PC-9 (cell line): Measurements from ENCODE around the gene RSPRY1. TPM values are rescaled to one million over a fixed set of nuclear protein-coding genes. Genes with fewer than 3 reads are reported as not detected.
"Not testable (repeated sequence)": the region's sequence is repeated elsewhere in the genome, so short reads cannot be mapped to it uniquely, and the experiment has no call there.

Experiments used
- BruUV-seq: library from RNA; stranded (reverse); fragments of 400-500 nt; replicated peaks from 2 replicates; lab custom pipeline; 2021; lab: Mats Ljungman, UMichigan
- CTCF ChIA-PET: fragments of 300-600 bp; sonication (Branson Sonifier 250); formaldehyde crosslinking; loops from one replicate; lab custom pipeline; 2022; ENCODE audit warnings: antibody characterized with exemption; lab: Charles Lee
- POLR2A ChIA-PET: fragments of 300-600 bp; sonication (Branson Sonifier 250); formaldehyde crosslinking; loops from one replicate; lab custom pipeline; 2022; ENCODE audit warnings: antibody characterized with exemption; ENCODE audit not compliant: unreplicated experiment; lab: Charles Lee
- DNase-seq, 2 experiments: peaks; one replicate each; pipeline versions ENCODE4 v3.0.0 to v3.0.0-alpha.2; 2015 to 2022; ENCODE audit warnings: mixed read lengths in 1 of 2
- H2AFZ ChIP-seq: fragments of 200-600 bp; sonication (generic); 2 replicates; pipeline ENCODE4 v1.8.1; 2017; ENCODE audit warnings: antibody characterized with exemption
- H3F3A ChIP-seq: fragments of 200-600 bp; sonication (generic); 2 replicates; pipeline ENCODE4 v1.8.1; 2017; ENCODE audit warnings: antibody characterized with exemption, mild to moderate bottlenecking, low read depth; ENCODE audit not compliant: insufficient read depth
- H3K27ac ChIP-seq: fragments of 200-600 bp; sonication (generic); 2 replicates; pipeline ENCODE4 v1.6.1; 2016; ENCODE audit warnings: mixed run types
- H3K27me3 ChIP-seq: fragments of 200-600 bp; sonication (generic); 2 replicates; pipeline ENCODE4 v1.6.1; 2016; ENCODE audit warnings: low read depth, mixed run types; ENCODE audit not compliant: insufficient read depth
- H3K36me3 ChIP-seq: fragments of 200-600 bp; sonication (generic); 2 replicates; pipeline ENCODE4 v1.6.1; 2016; ENCODE audit warnings: low read depth, mixed run types
- H3K4me1 ChIP-seq: fragments of 200-600 bp; sonication (generic); replicated peaks from 2 replicates; pipeline ENCODE4 v1.6.1; 2016; ENCODE audit warnings: mixed run types; ENCODE audit not compliant: insufficient read depth
- H3K4me2 ChIP-seq: fragments of 200-600 bp; sonication (generic); 2 replicates; pipeline ENCODE4 v1.6.1; 2017; ENCODE audit warnings: mixed run types
- H3K4me3 ChIP-seq: fragments of 200-600 bp; sonication (generic); 2 replicates; pipeline ENCODE4 v1.6.1; 2016; ENCODE audit warnings: mixed run types
- H3K79me2 ChIP-seq: fragments of 200-600 bp; sonication (generic); 2 replicates; pipeline ENCODE4 v1.6.1; 2017; ENCODE audit warnings: low read depth, mixed run types
- H3K9me2 ChIP-seq: fragments of 200-600 bp; sonication (generic); 2 replicates; pipeline ENCODE4 v1.8.1; 2017; ENCODE audit warnings: mild to moderate bottlenecking; ENCODE audit not compliant: insufficient read depth
- H3K9me3 ChIP-seq: fragments of 200-600 bp; sonication (generic); 2 replicates; pipeline ENCODE4 v1.8.1; 2016; ENCODE audit warnings: low read depth; ENCODE audit not compliant: insufficient read depth
- H4K20me1 ChIP-seq: fragments of 200-600 bp; sonication (generic); 2 replicates; pipeline ENCODE4 v1.8.1; 2017; ENCODE audit not compliant: insufficient read depth
- EZH2 ChIP-seq: fragments of 200-600 bp; sonication (generic); IDR thresholded peaks from 2 replicates; pipeline ENCODE4 v1.8.0; 2017; ENCODE audit warnings: antibody characterized with exemption, low read depth
- intact Hi-C: fragments of 100-400 bp; cut with micrococcal nuclease; formaldehyde crosslinking; loops from one replicate; pipeline ENCODE4 v1.10.0; 2022; ENCODE audit not compliant: unreplicated experiment
- total RNA-seq: library from RNA; stranded (reverse); gene quantifications from 2 replicates; pipeline ENCODE4 v1.2.3, GENCODE V29; 2021
- TF ChIP-seq, protein P1 (sequence below): fragments of 200-600 bp; sonication (generic); conservative IDR thresholded peaks from 2 replicates; pipeline ENCODE4 v1.6.1; 2017; ENCODE audit warnings: mixed run types, antibody characterized with exemption, mild to moderate bottlenecking, moderate library complexity

The RSPRY1 gene
- total RNA-seq, 1 experiment from 2014 or later = 26.3 TPM

DNA sequence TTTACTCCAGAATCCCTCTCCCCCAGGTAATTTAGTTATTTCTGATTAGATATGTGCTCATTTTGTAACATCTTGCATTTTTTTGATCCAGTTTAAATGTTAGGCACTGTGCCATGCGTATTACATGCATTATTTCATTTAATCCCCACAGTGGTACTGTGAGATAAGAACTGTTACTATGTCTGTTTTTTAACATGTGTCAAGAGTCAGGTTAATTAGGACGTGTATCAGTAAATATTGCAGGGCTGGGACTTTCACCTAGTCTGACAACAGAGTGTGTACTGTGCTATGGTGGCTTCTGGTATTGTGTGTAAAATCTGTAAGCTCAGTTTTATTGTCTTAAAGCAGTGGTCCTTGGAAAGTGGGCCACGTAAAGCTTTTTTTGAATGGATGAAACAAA lies 10.6 kb downstream of the RSPRY1 start:
- CTCF ChIA-PET = no interaction called here
- no TSS peak for BruUV-seq
- Histone ChIP-seq H3K79me2 (peaks cover 59% of the 10 kb centered on the region), H3K9me3 (no peaks in the 10 kb centered on the region), H3K9me2 (no peaks in the 10 kb centered on the region), H3K27ac (no peak overlapping the region), H4K20me1 (no peaks in the 10 kb centered on the region), H3K4me1 (peaks cover 35% of the 10 kb centered on the region), H3K4me3 (no peak overlapping the region), H2AFZ (no peak overlapping the region), H3K4me2 (no peak overlapping the region), H3F3A (peaks cover 23% of the 10 kb centered on the region), H3K27me3 (no peaks in the 10 kb centered on the region), H3K36me3 (0 out of 2 replicates have a peak, but pooled peaks cover 5% of the 10 kb centered on the region)
- POLR2A ChIA-PET = interaction anchor here (0.7 kb wide), 1 partner anchor 11 kb away, joined by 4 read pairs; the partner anchor contains the start of gene PSME3IP1
- TF ChIP-seq, protein P1, sequence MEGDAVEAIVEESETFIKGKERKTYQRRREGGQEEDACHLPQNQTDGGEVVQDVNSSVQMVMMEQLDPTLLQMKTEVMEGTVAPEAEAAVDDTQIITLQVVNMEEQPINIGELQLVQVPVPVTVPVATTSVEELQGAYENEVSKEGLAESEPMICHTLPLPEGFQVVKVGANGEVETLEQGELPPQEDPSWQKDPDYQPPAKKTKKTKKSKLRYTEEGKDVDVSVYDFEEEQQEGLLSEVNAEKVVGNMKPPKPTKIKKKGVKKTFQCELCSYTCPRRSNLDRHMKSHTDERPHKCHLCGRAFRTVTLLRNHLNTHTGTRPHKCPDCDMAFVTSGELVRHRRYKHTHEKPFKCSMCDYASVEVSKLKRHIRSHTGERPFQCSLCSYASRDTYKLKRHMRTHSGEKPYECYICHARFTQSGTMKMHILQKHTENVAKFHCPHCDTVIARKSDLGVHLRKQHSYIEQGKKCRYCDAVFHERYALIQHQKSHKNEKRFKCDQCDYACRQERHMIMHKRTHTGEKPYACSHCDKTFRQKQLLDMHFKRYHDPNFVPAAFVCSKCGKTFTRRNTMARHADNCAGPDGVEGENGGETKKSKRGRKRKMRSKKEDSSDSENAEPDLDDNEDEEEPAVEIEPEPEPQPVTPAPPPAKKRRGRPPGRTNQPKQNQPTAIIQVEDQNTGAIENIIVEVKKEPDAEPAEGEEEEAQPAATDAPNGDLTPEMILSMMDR = no peak
- no peak for TF ChIP-seq EZH2
- intact Hi-C loops = no loop called here
- DNase-seq = no peak

DNA sequence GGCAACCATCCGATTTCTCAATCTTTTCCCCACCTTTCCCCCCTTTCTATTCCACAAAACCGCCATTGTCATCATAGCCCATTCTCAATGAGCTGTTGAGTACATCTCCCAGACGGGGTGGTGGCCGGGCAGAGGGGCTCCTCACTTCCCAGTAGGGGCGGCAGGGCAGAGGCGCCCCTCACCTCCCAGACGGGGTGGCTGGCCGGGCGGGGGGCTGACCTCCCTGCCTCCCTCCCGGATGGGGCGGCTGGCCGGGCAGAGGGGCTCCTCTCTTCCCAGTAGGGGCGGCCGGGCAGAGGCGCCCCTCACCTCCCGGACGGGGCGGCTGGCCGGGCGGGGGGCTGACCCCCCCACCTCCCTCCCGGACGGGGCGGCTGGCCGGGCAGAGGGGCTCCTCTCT lies 14.2 kb downstream of the RSPRY1 start:
- H3K4me1 ChIP-seq, DNase-seq, H3K4me2 ChIP-seq, H4K20me1 ChIP-seq, CTCF ChIA-PET, BruUV-seq, H2AFZ ChIP-seq, H3K9me2 ChIP-seq, H3K27me3 ChIP-seq, intact Hi-C loops, POLR2A ChIA-PET, H3K9me3 ChIP-seq, H3K4me3 ChIP-seq, H3K27ac ChIP-seq: not testable (repeated sequence)
- Histone ChIP-seq H3K79me2 (peaks cover 31% of the 10 kb centered on the region), H3K36me3 (0 out of 2 replicates have a peak, but pooled peaks cover 13% of the 10 kb centered on the region), H3F3A (peaks cover 10% of the 10 kb centered on the region; the same call in 1 of the 2 replicates)

DNA sequence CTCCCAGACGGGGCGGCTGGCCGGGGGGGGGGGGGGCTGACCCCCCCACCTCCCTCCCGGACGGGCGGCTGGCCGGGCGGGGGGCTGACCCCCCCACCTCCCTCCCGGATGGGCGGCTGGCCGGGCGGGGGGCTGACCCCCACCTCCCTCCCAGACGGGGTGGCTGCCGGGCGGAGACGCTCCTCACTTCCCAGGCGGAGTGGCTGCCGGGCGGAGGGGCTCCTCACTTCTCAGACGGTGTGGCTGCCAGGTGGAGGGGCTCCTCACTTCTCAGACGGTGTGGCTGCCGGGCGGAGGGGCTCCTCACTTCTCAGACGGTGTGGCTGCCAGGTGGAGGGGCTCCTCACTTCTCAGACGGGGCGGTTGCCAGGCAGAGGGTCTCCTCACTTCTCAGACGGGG lies 14.8 kb downstream of the RSPRY1 start:
- H3K4me1 ChIP-seq, H4K20me1 ChIP-seq, H3K4me3 ChIP-seq, H3K9me3 ChIP-seq, H3K27me3 ChIP-seq, intact Hi-C loops, BruUV-seq, H2AFZ ChIP-seq, H3K9me2 ChIP-seq, H3K4me2 ChIP-seq, H3K27ac ChIP-seq, CTCF ChIA-PET, DNase-seq, POLR2A ChIA-PET: not testable (repeated sequence)
- 0 out of 2 replicates have a peak, but pooled peaks cover 19% of the 10 kb centered on the region for H3K36me3 ChIP-seq
- H3F3A ChIP-seq = peaks cover 10% of the 10 kb centered on the region; the same call in 1 of the 2 replicates
- peaks cover 27% of the 10 kb centered on the region for H3K79me2 ChIP-seq

DNA sequence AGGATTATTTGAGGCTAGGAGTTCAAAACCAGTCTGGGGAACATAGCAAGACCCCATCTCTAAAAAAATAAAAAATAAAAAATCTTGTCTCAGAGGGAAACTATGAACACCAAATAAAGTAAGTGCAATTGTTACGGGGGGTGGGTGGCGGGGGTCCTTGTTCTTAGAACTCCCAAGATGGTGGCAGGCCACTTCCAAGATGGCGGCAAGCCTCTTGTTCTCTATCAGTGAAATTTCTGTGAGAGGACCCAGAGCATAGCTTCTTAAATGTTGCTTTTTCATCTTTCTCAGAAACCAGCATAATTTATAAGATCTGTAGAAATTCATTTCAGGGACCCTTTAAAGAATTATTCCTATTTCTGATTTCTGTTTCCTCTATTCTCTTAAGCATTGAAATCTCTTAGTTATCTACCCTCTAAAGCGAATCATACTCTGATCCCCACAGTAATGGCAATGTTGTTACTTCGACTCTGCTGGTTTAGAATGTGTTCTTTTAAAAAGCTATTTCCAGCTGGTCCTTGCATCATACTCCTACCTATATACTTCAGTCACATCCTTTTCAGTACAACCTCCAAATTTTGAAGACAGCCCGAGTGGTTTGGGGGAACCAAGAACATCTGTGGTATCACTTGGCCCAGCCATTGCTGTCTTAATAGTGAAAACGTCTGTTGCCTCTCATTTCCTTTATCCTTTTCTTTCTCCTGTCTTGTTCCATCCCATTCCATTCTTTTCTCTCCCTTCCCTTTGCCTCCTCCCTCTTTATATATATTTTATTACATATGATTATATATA lies 16.2 kb downstream of the RSPRY1 start:
- TF ChIP-seq EZH2 = no peak
- TF ChIP-seq, protein P1 = no peak
- no TSS peak for BruUV-seq

More for the DNA sequence above, 16.2 kb downstream of the RSPRY1 start:
- peaks cover 7% of the 10 kb centered on the region; the same call in 1 of the 2 replicates for H3F3A ChIP-seq
- CTCF ChIA-PET = interaction anchor here (0.6 kb wide), 1 partner anchor 39 kb away, joined by 4 read pairs; no protein-coding TSS in a partner anchor
- intact Hi-C loops = no loop called here
- no peaks in the 10 kb centered on the region for H3K9me2 ChIP-seq
- POLR2A ChIA-PET = no interaction called here
- H3K4me2 ChIP-seq = no peak overlapping the region
- no peak for DNase-seq
- no peaks in the 10 kb centered on the region for H3K27me3 ChIP-seq
- H3K27ac ChIP-seq = no peak overlapping the region
- H3K4me1 ChIP-seq = no peaks in the 10 kb centered on the region
- no peaks in the 10 kb centered on the region for H4K20me1 ChIP-seq
- H3K36me3 ChIP-seq = peaks cover 24% of the 10 kb centered on the region
- no peak overlapping the region for H3K4me3 ChIP-seq
- no peak overlapping the region for H2AFZ ChIP-seq
- H3K79me2 ChIP-seq = peaks cover 13% of the 10 kb centered on the region
- no peaks in the 10 kb centered on the region for H3K9me3 ChIP-seq
